HCT116 (cell line): ENCODE measurements around the gene ADGRG6. TPM values are rescaled to one million over a fixed set of nuclear protein-coding genes. Genes with fewer than 3 reads are reported as not detected.

Experiments
- ATAC-seq: fragments of 200-7000 bp; cut with Tn5 transposase; 2 replicates; pipeline ENCODE4 v1.9.1; 2020; ENCODE audit warnings: mild to moderate bottlenecking, moderate library complexity
- BruUV-seq: library from RNA; stranded (reverse); fragments of 400-500 nt; replicated peaks from 2 replicates; lab custom pipeline; 2021; lab: Mats Ljungman, UMichigan
- CTCF ChIA-PET: fragments of 300-600 bp; sonication (Branson Sonifier 250); formaldehyde crosslinking; loops from one replicate; lab custom pipeline; 2021; ENCODE audit warnings: antibody characterized with exemption; lab: Charles Lee
- POLR2A ChIA-PET: fragments of 300-600, 350-600 bp; sonication (Branson Sonifier 250); formaldehyde crosslinking; loops from one replicate; lab custom pipeline; 2021; ENCODE audit warnings: antibody characterized with exemption; lab: Charles Lee
- RAD21 ChIA-PET, 2 experiments: fragments of 300-600 bp; sonication (Branson Sonifier 250); formaldehyde crosslinking; loops; one replicate each; lab custom pipeline; 2023; ENCODE audit warnings: low total read pairs in 2 of 2; ENCODE audit not compliant: uncharacterized antibody in 2 of 2, unreplicated experiment in 2 of 2, low non-redundant PET in 1 of 2; lab: Charles Lee
- DNase-seq: peaks from one replicate; pipeline ENCODE4 v3.0.0-alpha.2; 2010; ENCODE audit warnings: low read depth, low spot score
- H2AFZ ChIP-seq: fragments of 200-600 bp; shearing (Covaris generic), sonication (generic); 2 replicates; pipeline ENCODE4 v1.6.1; 2017; ENCODE audit warnings: low read depth, mixed run types, mixed read lengths, antibody characterized with exemption, low read length; ENCODE audit not compliant: poor library complexity, severe bottlenecking
- H3K27ac ChIP-seq: 2 replicates; pipeline ENCODE4 v1.5.1; 2012; ENCODE audit warnings: low read depth, low read length
- H3K27me3 ChIP-seq: fragments of 200-600 bp; sonication (generic); 2 replicates; pipeline ENCODE4 v1.6.1; 2016; ENCODE audit warnings: mixed run types, low read length, mixed read lengths; ENCODE audit not compliant: insufficient read depth
- H3K36me3 ChIP-seq, 2 experiments: fragments of 200-500 bp in 1 of 2; fragments of 200-600 bp in 1 of 2; sonication (Bioruptor generic) in 1 of 2; sonication (generic) in 1 of 2; 2 replicates each; pipeline versions ENCODE4 v1.5.1 to v1.6.1; 2014 to 2016; ENCODE audit warnings: low read length in 2 of 2, inconsistent platforms in 1 of 2, mixed read lengths in 1 of 2, mixed run types in 1 of 2; ENCODE audit not compliant: insufficient read depth in 2 of 2, control insufficient read depth in 1 of 2
- H3K4me1 ChIP-seq, 2 experiments: fragments of 200-600 bp in 1 of 2; sonication (generic) in 1 of 2; 2 replicates each; pipeline versions ENCODE4 v1.5.1 to v1.6.1; 2012 to 2017; ENCODE audit warnings: low read length in 2 of 2, inconsistent platforms in 1 of 2, mild to moderate bottlenecking in 1 of 2, mixed read lengths in 1 of 2, mixed run types in 1 of 2, moderate library complexity in 1 of 2; ENCODE audit not compliant: insufficient read depth in 2 of 2, control insufficient read depth in 1 of 2
- H3K4me2 ChIP-seq: fragments of 200-600 bp; sonication (generic); 2 replicates; pipeline ENCODE4 v1.6.1; 2017; ENCODE audit warnings: mixed run types, low read length, mixed read lengths
- H3K4me3 ChIP-seq, 2 experiments: fragments of 200-600 bp in 1 of 2; sonication (generic) in 1 of 2; replicated peaks in 1 of 2; 2 replicates each; pipeline ENCODE4 v1.5.1; 2011 to 2016; ENCODE audit warnings: low read length in 2 of 2, control low read depth in 1 of 2, low read depth in 1 of 2, mild to moderate bottlenecking in 1 of 2, mixed read lengths in 1 of 2, mixed run types in 1 of 2
- H3K79me2 ChIP-seq: fragments of 200-600 bp; sonication (generic); 2 replicates; pipeline ENCODE4 v1.6.1; 2017; ENCODE audit warnings: mild to moderate bottlenecking, mixed run types, low read length, moderate library complexity, mixed read lengths; ENCODE audit not compliant: insufficient read depth
- H3K9ac ChIP-seq: fragments of 200-600 bp; sonication (generic); 2 replicates; pipeline ENCODE4 v1.6.1; 2016; ENCODE audit warnings: low read length, mixed read lengths
- H3K9me2 ChIP-seq: fragments of 200-600 bp; sonication (generic), shearing (Covaris generic); 2 replicates; pipeline ENCODE4 v1.6.1; 2017; ENCODE audit warnings: mixed run types, mild to moderate bottlenecking, moderate library complexity; ENCODE audit not compliant: insufficient read depth
- H3K9me3 ChIP-seq, 2 experiments: fragments of 200-500 bp in 1 of 2; fragments of 200-600 bp in 1 of 2; sonication (Bioruptor generic) in 1 of 2; sonication (generic) in 1 of 2; 2 replicates each; pipeline ENCODE4 v1.6.1; 2014 to 2017; ENCODE audit warnings: low read length in 2 of 2, mixed read lengths in 2 of 2, inconsistent platforms in 1 of 2, low read depth in 1 of 2, mild to moderate bottlenecking in 1 of 2, mixed run types in 1 of 2, moderate library complexity in 1 of 2; ENCODE audit not compliant: control insufficient read depth in 1 of 2, insufficient read depth in 1 of 2
- H4K20me1 ChIP-seq: fragments of 200-600 bp; sonication (generic), shearing (Covaris generic); 2 replicates; pipeline ENCODE4 v1.6.1; 2017; ENCODE audit warnings: mixed run types, mild to moderate bottlenecking, moderate library complexity; ENCODE audit not compliant: insufficient read depth
- ATF3 ChIP-seq: IDR thresholded peaks from 2 replicates; pipeline ENCODE4 v1.6.1; 2012
- CBX3 ChIP-seq: IDR thresholded peaks from 2 replicates; pipeline ENCODE4 v1.6.1; 2012; ENCODE audit warnings: low read depth
- CEBPB ChIP-seq: IDR thresholded peaks from 2 replicates; pipeline ENCODE4 v1.6.1; 2012; ENCODE audit warnings: low read depth
- CTCF ChIP-seq, 3 experiments: fragments of 200-600 bp in 1 of 3; sonication (generic) in 1 of 3; IDR thresholded peaks in 2 of 3; conservative IDR thresholded peaks in 1 of 3; 2 replicates each; pipeline ENCODE4 v1.5.1; 2012 to 2017; ENCODE audit warnings: low read depth in 2 of 3, low read length in 2 of 3, antibody characterized with exemption in 1 of 3, borderline replicate concordance in 1 of 3, control low read depth in 1 of 3, mild to moderate bottlenecking in 1 of 3, mixed read lengths in 1 of 3, mixed run types in 1 of 3, moderate library complexity in 1 of 3; ENCODE audit not compliant: insufficient read depth in 1 of 3
- EGR1 ChIP-seq: IDR thresholded peaks from 2 replicates; pipeline ENCODE4 v1.6.1; 2012; ENCODE audit warnings: low read depth
- EZH2 ChIP-seq: fragments of 200-600 bp; sonication (generic); IDR thresholded peaks from 2 replicates; pipeline ENCODE4 v1.6.1; 2017; ENCODE audit warnings: antibody characterized with exemption, mixed run types
- EZH2phosphoT487 ChIP-seq: fragments of 200-600 bp; IDR thresholded peaks from 2 replicates; pipeline ENCODE4 v1.6.1; 2018; ENCODE audit warnings: antibody characterized with exemption, borderline replicate concordance
- POLR2AphosphoS5 ChIP-seq: IDR thresholded peaks from 2 replicates; pipeline ENCODE4 v1.6.1; 2011; ENCODE audit warnings: mild to moderate bottlenecking, low read depth, low read length, moderate library complexity
- RAD21 ChIP-seq: IDR thresholded peaks from 2 replicates; pipeline ENCODE4 v1.6.1; 2012; ENCODE audit warnings: low read depth, mild to moderate bottlenecking
- REST ChIP-seq: IDR thresholded peaks from 2 replicates; pipeline ENCODE4 v1.6.1; 2012; ENCODE audit warnings: low read depth
- SIN3A ChIP-seq: IDR thresholded peaks from 2 replicates; pipeline ENCODE4 v1.6.1; 2012; ENCODE audit warnings: low read depth
- SP1 ChIP-seq: IDR thresholded peaks from 2 replicates; pipeline ENCODE4 v1.6.1; 2012; ENCODE audit warnings: low read depth
- SRF ChIP-seq: IDR thresholded peaks from 2 replicates; pipeline ENCODE4 v1.6.1; 2012; ENCODE audit warnings: low read depth
- TCF7L2 ChIP-seq: IDR thresholded peaks from 2 replicates; pipeline ENCODE4 v1.7.0; 2011; ENCODE audit warnings: borderline replicate concordance, inconsistent platforms; ENCODE audit not compliant: insufficient read depth, insufficient read length; ENCODE audit errors: extremely low read depth
- YY1 ChIP-seq: IDR thresholded peaks from 2 replicates; pipeline ENCODE4 v1.6.1; 2011; ENCODE audit warnings: low read length, low read depth, moderate library complexity, mild to moderate bottlenecking; ENCODE audit not compliant: insufficient replicate concordance; ENCODE audit errors: extremely low read depth
- ZBTB33 ChIP-seq: IDR thresholded peaks from 2 replicates; pipeline ENCODE4 v1.6.1; 2011; ENCODE audit warnings: mild to moderate bottlenecking, low read length, moderate library complexity; ENCODE audit not compliant: insufficient replicate concordance; ENCODE audit errors: extremely low read depth
- ZFX ChIP-seq: fragments of 450-650 bp; IDR thresholded peaks from 2 replicates; pipeline ENCODE4 v1.6.1; 2017
- ZNF274 ChIP-seq: fragments of 200-500 bp; sonication (Bioruptor generic); IDR thresholded peaks from 2 replicates; pipeline ENCODE4 v1.6.1; 2014; ENCODE audit warnings: mild to moderate bottlenecking, low read depth, low read length, inconsistent platforms
- intact Hi-C: fragments of 100-400 bp; cut with micrococcal nuclease; formaldehyde crosslinking; loops from 2 replicates; pipeline ENCODE4 v1.10.0; 2022
- total RNA-seq: library from RNA; stranded (reverse); gene quantifications from one replicate; pipeline ENCODE4 v1.2.1, GENCODE V29; 2021; ENCODE audit not compliant: unreplicated experiment

ADGRG6 gene
- total RNA-seq, 1 experiment from 2014 or later: 67.9 TPM

GRCh38 chr6:142416686-142417085, 114.9 kb downstream of the ADGRG6 start:
- TF ChIP-seq SRF (no peak), ZFX (no peak), EZH2phosphoT487 (no peak), EGR1 (no peak), YY1 (no peak), CTCF (IDR thresholded peaks at IDR 0.05 in 2 of 3, conservative IDR thresholded peaks at IDR 0.05 in 1 of 3; ENCODE audit: borderline replicate concordance in 1 of 3, insufficient read depth in 1 of 3, low read depth in 2 of 3, low read length in 2 of 3) (no peak), ATF3 (no peak), TCF7L2 (no peak), CEBPB (no peak), SIN3A (no peak), CBX3 (no peak), RAD21 (no peak), EZH2 (no peak), POLR2AphosphoS5 (no peak), ZBTB33 (no peak), REST (no peak), ZNF274 (no peak), SP1 (no peak)
- no peaks in the 10 kb centered on the region for H3K9me3 ChIP-seq
- peaks cover 17 to 28% of the 10 kb centered on the region in 2 experiments for H3K36me3 ChIP-seq
- DNase-seq (no peak), ATAC-seq (no peak)
- no peak overlapping the region for H3K9ac ChIP-seq
- intact Hi-C loops: no loop called here
- no peak overlapping the region for H3K4me2 ChIP-seq
- no peaks in the 10 kb centered on the region for H3K9me2 ChIP-seq
- no peak overlapping the region for H2AFZ ChIP-seq
- POLR2A ChIA-PET: no interaction called here
- RAD21 ChIA-PET: no interaction called here
- H3K79me2 ChIP-seq: no peaks in the 10 kb centered on the region
- H3K4me3 ChIP-seq: no peak overlapping the region
- H3K4me1 ChIP-seq: peaks cover 18 to 25% of the 10 kb centered on the region in 2 experiments
- no TSS peak for BruUV-seq
- no peaks in the 10 kb centered on the region for H4K20me1 ChIP-seq
- CTCF ChIA-PET: no interaction called here
- no peaks in the 10 kb centered on the region for H3K27me3 ChIP-seq
- no peak overlapping the region for H3K27ac ChIP-seq
